ENCODE results near the gene PFDN6.
A peak's percentile ranks its signal among the peaks of the same experiment; 100 is the strongest.

Gene PFDN6

DNA sequence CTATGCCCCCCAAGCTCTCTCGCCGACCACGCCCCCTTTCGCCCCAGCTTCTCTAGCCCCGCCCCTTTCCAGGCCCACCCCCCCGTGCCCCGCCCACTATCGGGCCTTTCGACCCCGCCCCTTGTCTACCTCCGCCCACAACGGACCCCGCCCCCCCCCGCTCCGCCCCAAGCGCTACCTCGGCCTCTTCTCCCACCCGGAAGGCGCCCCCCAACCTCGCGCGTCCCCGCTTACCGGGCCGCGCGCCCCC, 27.9 kb downstream of the PFDN6 start:
- DNase-seq (ENCODE audit: low read depth) = no peak

DNA sequence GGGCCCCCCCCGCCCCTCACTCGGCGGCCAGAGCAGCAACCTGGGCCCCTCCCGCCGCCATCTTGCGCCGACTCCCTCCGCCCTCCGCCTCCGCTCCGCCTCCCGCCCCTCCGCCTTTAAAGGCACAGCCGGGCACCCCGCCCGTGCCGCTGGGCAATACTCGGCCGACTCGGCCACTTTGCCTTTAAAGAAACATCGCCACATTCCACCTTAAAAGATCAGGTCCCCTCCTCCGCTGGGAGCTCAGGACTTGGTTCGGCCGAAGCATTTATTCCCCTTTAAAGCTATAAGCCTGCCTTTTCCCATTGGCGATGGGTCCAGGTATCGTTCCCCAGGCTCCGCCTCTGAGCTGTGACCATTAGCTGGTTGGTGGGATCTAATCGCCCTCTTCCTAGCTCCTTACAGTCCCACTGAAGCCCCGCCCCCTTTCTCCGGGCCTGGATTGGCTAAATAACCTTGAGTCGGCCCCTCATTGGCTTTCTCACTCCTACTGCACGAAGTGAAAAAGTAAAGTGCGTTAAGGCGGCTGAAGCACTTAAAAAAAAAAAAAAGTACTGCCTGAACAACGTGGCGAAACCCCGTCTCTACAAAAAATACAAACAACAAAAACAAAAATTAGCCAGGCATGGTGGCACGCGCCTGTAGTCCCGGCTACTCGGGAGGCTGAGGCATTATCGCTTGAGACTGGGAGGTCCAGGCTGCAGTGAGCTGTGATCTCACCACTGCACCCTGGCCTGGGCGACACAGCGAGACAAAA, 28.4 kb downstream of the PFDN6 start, which contains the start of gene ZBTB22:
Gene ZBTB22, minus strand, starts transcription at position 76 of the 757 bp plus-strand sequence. CDS start 828 bp downstream, outside the sequence.
- peak; percentile 94 for DNase-seq (ENCODE audit: low read depth)

DNA sequence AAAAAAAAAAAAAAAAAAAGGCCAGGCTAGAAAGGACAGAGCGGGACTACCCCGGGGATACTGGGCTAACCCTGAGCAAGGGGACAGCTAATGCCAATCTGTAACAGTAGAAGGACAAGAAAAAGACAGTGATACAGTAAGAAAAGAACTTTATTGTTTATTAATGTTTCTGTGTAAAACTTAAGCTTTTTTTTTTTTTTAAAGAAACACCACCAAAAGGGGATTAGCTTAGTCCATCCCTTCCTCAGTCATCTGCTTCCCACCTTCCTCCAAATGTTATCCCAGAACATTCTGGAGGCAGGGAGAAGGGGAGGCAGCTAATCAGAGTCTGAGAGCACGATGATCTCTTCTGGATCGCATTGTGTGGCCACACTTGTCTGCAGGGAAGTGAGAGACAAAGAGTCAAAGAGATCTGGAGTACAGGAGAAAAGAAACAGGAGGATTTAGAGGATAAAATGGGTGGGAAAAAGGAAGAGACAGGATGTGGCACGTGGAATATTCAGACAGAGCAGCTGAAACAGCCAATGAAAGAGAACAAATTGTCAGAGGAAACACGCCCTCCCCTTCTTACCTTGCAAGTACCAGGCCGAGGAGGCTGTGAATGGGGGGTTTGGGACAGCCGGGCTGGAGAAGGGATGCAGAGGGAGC, 29.1 kb downstream of the PFDN6 start:
- DNase-seq (ENCODE audit: low read depth) = no peak

DNA sequence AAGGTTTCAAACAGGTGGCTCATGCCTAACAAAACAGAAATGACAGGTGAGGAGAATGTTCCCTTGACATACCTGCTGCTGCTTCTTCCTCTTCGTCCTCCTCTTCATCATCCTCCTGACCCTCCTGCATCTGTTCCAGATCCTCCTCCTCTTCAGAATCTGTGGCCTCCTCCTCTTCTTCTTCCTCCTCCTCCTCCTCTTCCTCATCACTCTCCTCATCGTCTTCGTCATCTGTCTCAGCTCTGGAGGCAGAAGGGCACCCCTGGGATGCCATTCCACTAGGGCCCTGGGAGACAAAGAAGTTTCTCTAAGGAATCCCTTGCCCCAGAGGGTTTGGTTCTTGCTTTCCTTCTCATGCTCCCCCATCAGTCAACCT, 30.5 kb downstream of the PFDN6 start:
- DNase-seq (ENCODE audit: low read depth) = no peak

DNA sequence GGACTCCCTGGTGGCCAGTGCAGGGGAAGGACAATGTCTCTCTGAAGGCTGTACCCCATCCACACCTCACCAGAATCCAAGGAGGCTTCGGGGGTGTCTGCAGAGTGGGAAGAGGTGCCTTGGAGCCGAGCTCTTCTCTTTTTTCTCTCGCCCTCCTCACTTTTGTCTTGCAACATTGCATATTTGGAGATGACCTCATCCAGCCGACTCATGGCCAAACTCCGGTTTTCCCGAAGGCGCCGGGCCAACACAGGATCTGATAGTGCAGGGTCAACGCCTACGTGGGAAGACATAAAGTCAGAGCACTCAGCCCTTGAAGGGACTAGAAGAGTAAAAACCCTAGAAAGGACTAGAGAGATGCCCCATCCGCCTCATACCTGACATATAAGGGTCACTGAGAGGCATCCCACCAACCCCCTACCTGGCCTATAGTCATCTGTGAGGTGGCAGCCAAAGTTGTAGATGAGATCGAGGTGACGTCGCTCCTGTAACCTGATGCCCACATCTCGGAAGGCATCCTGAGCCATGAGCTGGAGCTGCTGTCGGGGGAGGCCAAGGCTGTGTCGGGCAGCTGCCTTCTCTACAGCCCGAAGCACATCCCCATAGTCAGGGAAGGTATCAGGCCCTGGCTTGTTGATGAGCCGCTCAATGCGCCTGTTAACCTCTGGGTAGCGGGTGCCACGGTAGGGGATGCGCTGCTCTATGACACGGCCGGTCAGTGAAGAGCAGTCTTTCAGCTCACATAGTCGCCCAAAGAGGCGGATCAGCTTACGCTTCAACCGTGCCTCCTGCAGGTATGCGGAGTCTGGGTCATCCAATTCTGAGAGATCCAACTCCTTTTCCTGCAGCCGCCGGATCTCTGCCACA, 31.1 kb downstream of the PFDN6 start:
- no peak for DNase-seq (ENCODE audit: low read depth)

DNA sequence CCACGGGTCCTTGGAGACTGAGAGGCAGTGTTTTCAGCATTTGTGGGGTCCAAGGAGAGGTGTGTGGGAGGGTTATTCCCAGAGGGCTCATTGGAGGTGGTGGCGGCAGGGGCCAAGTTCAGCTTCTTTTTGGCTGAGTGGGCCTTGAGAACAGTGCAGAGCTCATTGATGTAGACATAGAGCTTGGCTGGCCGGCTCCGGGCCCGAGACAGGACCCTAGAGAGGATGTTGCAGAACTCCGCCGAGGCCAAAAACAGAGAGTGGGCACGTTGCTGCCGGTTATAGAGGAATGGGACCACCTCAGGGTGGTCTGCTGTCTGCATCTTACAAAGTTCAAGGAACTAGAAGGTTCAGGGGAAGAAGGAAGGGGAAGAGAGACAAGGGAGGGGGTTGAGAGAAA, 31.8 kb downstream of the PFDN6 start:
- DNase-seq (ENCODE audit: low read depth) = no peak

DNA sequence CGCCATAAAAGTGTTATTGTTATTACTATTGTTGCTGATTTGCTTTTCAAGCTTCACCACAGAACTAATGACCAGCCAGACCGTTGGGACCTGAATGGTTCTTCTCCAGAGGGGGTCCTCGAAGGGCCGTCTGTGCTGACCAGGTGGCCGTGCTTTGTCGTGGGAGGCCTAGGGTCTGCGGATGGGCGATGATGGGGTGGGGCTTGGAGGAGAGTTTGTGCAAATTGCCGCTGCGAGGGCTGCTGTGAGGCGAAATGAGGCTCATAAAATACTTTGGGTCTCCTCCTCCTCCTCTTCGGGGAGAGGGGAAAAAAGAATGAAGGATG, 34.2 kb downstream of the PFDN6 start:
- DNase-seq (ENCODE audit: low read depth) = no peak

DNA sequence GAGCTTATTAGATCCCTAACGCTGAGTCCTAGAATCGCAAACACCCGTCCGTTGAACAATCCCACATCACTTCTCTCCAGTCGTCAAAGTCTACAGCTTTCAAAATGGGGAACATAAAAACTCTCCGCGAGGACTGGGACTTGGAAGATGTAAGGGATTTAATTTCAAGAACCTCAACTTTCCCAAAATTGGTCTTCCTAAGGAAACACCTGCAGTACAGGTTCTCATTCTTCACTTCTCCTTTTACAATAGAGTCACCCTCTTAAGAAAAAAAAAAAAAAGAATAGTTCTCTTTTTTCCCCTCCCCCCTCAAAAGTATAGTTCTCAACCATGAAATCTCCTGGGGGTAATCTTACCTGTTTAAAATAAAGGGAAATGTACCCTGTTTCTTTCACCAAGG, 34.7 kb downstream of the PFDN6 start:
- no peak for DNase-seq (ENCODE audit: low read depth)

DNA sequence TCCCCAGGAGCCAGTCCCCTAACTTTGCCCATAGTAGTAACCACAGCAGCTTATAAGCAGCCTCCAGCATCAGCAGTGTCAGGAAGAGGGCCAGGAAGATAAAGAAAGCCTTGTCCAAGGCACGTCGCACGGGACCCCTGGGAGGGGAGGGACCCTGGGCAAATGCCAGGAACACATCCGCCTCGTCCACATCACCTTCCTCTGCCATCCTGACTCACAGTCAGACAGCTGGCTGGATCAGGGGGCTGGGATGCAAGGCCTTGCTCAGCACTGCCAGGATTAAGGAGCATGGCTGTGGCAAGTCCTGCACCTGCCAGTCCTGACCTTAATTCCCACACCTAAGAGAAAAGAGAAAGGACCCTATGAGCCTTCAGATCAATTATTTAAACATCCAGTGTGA, 39.7 kb downstream of the PFDN6 start:
- no peak for DNase-seq (ENCODE audit: low read depth)

DNA sequence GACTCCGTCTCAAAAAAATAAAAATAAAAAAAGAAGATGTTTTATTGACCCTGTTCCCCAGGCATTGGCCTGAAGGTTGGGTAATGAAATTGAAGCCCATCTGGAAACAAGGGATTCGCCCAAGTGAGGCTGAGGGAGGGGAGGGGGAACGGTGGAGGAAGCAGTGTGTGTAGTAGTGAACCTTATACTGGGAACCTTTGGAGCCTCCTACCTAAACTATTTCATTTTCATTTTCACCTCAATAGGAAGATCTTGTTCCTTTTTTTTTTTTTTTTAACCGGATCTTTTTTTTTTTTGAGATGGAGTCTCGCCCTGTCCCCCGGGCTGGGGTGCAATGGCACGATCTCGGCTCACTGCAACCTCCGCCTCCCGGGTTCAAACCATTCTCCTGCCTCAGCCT, 41.3 kb downstream of the PFDN6 start:
- DNase-seq (ENCODE audit: low read depth) = no peak

DNA sequence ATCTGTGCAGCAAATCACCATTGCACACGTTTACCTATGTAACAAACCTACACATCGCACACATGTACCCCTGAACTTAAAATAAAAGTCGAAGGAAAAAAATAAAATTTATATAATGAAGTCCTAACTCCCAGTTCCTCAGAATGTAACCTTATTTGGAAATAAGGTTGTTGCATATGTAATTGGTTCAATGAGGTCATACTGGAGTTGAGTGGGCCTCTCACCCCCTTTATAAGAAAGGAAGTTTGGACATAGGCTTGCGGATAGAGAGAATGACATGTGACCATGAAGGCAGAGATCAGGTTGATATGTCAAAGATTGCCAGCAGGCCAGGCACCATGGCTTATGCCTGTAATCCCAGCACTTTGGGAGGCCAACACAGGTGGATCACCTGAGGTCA, 44.3 kb downstream of the PFDN6 start:
- no peak for DNase-seq (ENCODE audit: low read depth)

DNA sequence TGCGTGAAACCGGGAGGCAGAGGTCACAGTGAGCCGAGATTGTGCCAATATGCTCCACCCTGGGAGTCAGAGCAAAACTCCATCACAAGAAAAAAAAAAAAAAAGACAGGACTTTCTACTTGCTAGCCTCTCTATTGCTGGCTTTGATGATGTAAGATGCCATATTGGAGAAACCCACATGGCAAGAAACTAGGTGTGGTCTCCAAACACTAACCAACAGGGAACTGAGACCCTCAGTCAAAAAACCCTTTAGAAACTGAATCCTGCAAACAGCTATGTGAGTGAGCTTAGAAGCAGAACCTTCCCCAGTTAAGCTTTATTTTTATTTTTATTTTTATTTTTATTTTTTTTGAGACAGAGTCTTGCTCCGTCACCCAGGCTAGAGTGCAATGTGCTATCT, 46.5 kb downstream of the PFDN6 start:
- no peak for DNase-seq (ENCODE audit: low read depth)

DNA sequence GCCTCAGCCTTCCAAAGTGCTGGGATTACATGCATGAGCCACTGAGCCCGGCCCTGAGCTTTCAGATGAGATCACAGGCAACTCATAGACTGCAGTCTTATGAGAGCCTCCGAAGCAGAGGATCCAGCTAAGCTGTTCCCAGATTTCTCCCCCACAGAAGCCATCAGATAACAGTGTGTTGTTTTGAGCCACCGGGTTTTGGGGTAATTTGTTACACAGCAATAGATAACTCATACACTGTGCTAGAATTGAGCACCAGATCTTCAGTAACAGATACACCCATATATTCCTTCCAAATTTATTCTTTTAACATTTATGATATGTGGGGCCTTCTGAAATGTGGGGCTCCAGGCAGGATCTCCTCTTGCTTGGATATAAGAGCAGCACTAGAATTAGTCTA, 47.1 kb downstream of the PFDN6 start:
- no peak for DNase-seq (ENCODE audit: low read depth)

DNA sequence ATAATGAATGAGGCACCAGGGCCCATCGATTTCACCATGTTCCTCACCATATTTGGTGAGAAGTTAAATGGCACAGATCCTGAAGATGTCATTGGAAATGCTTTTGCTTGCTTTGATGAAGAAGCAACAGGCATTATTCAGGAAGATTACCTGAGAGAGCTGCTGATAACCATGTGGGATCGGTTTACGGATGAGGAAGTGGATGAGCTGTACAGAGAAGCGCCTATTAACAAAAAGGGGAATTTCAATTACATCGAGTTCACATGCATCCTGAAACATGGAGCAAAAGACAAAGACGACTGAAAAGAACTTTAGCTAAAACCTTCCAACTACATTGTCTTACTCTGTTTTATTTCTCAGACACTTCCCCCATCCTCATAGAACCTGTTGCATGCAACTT, 49.8 kb downstream of the PFDN6 start:
- no peak for DNase-seq (ENCODE audit: low read depth)
